HCT116 (cell line): Measurements from ENCODE around the gene TSC2.

Source experiments
- ATF3 ChIP-seq: IDR thresholded peaks from 2 replicates; pipeline ENCODE4 v1.6.1; 2012
- CBX3 ChIP-seq: IDR thresholded peaks from 2 replicates; pipeline ENCODE4 v1.6.1; 2012; ENCODE audit warnings: low read depth
- CEBPB ChIP-seq: IDR thresholded peaks from 2 replicates; pipeline ENCODE4 v1.6.1; 2012; ENCODE audit warnings: low read depth
- CTCF ChIP-seq, 3 experiments: fragments of 200-600 bp in 1 of 3; sonication (generic) in 1 of 3; IDR thresholded peaks in 2 of 3; conservative IDR thresholded peaks in 1 of 3; 2 replicates each; pipeline ENCODE4 v1.5.1; 2012 to 2017; ENCODE audit warnings: low read depth in 2 of 3, low read length in 2 of 3, antibody characterized with exemption in 1 of 3, borderline replicate concordance in 1 of 3, control low read depth in 1 of 3, mild to moderate bottlenecking in 1 of 3, mixed read lengths in 1 of 3, mixed run types in 1 of 3, moderate library complexity in 1 of 3; ENCODE audit not compliant: insufficient read depth in 1 of 3
- ELF1 ChIP-seq: IDR thresholded peaks from 2 replicates; pipeline ENCODE4 v1.6.1; 2012; ENCODE audit warnings: low read depth, borderline replicate concordance
- EZH2 ChIP-seq: fragments of 200-600 bp; sonication (generic); IDR thresholded peaks from 2 replicates; pipeline ENCODE4 v1.6.1; 2017; ENCODE audit warnings: antibody characterized with exemption, mixed run types
- POLR2A ChIP-seq: IDR thresholded peaks from 2 replicates; pipeline ENCODE4 v1.7.0; 2011; ENCODE audit warnings: borderline replicate concordance; ENCODE audit not compliant: insufficient read depth, insufficient read length; ENCODE audit errors: extremely low read depth
- POLR2AphosphoS5 ChIP-seq: IDR thresholded peaks from 2 replicates; pipeline ENCODE4 v1.6.1; 2011; ENCODE audit warnings: mild to moderate bottlenecking, low read depth, low read length, moderate library complexity
- RAD21 ChIP-seq: IDR thresholded peaks from 2 replicates; pipeline ENCODE4 v1.6.1; 2012; ENCODE audit warnings: low read depth, mild to moderate bottlenecking
- SIN3A ChIP-seq: IDR thresholded peaks from 2 replicates; pipeline ENCODE4 v1.6.1; 2012; ENCODE audit warnings: low read depth
- SP1 ChIP-seq: IDR thresholded peaks from 2 replicates; pipeline ENCODE4 v1.6.1; 2012; ENCODE audit warnings: low read depth
- SRF ChIP-seq: IDR thresholded peaks from 2 replicates; pipeline ENCODE4 v1.6.1; 2012; ENCODE audit warnings: low read depth

GRCh38 chr16:2042171-2042985 lies 5.4 kb upstream of the TSC2 start:
- TF ChIP-seq ELF1 (no peak), EZH2 (no peak), CTCF (IDR thresholded peaks at IDR 0.05 in 2 of 3, conservative IDR thresholded peaks at IDR 0.05 in 1 of 3; ENCODE audit: borderline replicate concordance in 1 of 3, insufficient read depth in 1 of 3, low read depth in 2 of 3, low read length in 2 of 3) (no peak), RAD21 (no peak), CEBPB (no peak), POLR2AphosphoS5 (no peak), CBX3 (no peak), SIN3A (no peak), POLR2A (no peak), ATF3 (no peak), SRF (no peak), SP1 (no peak)
